GM23248 (cell line): ENCODE results near the gene MLF2. TPM values are rescaled to one million over a fixed set of nuclear protein-coding genes. Genes with fewer than 3 reads are reported as not detected.
A peak's percentile ranks its signal among the peaks of the same experiment; 100 is the strongest.

Source experiments
- DNase-seq: peaks from one replicate; pipeline ENCODE4 v3.0.0-alpha.2; 2015
- H2AFZ ChIP-seq: fragments of 200-600 bp; sonication (generic); 2 replicates; pipeline ENCODE4 v1.6.1; 2016; ENCODE audit warnings: antibody characterized with exemption
- H3F3A ChIP-seq: fragments of 200-600 bp; sonication (generic); 2 replicates; pipeline ENCODE4 v1.6.1; 2016; ENCODE audit warnings: mild to moderate bottlenecking, antibody characterized with exemption, mixed run types; ENCODE audit not compliant: insufficient read depth
- H3K27ac ChIP-seq: fragments of 200-600 bp; sonication (generic); 2 replicates; pipeline ENCODE4 v1.5.1; 2016; ENCODE audit warnings: mild to moderate bottlenecking
- H3K27me3 ChIP-seq: fragments of 200-600 bp; sonication (generic); replicated peaks from 2 replicates; pipeline ENCODE4 v1.6.1; 2016; ENCODE audit warnings: mild to moderate bottlenecking; ENCODE audit not compliant: insufficient read depth
- H3K36me3 ChIP-seq: fragments of 200-600 bp; sonication (generic); 2 replicates; pipeline ENCODE4 v1.6.1; 2016; ENCODE audit warnings: low read depth, mild to moderate bottlenecking
- H3K4me1 ChIP-seq: fragments of 200-600 bp; sonication (generic); 2 replicates; pipeline ENCODE4 v1.6.1; 2016; ENCODE audit warnings: mild to moderate bottlenecking; ENCODE audit not compliant: insufficient read depth
- H3K4me2 ChIP-seq: fragments of 200-600 bp; sonication (generic); one replicate; pipeline ENCODE4 v1.6.1; 2016; ENCODE audit warnings: mild to moderate bottlenecking; ENCODE audit not compliant: unreplicated experiment
- H3K4me3 ChIP-seq: fragments of 200-600 bp; sonication (generic); 2 replicates; pipeline ENCODE4 v1.5.1; 2016; ENCODE audit warnings: mild to moderate bottlenecking
- H3K79me2 ChIP-seq: fragments of 200-600 bp; sonication (generic); 2 replicates; pipeline ENCODE4 v1.6.1; 2016; ENCODE audit warnings: mild to moderate bottlenecking; ENCODE audit not compliant: insufficient read depth
- H3K9ac ChIP-seq: fragments of 200-600 bp; sonication (generic); 2 replicates; pipeline ENCODE4 v1.6.1; 2016; ENCODE audit warnings: mild to moderate bottlenecking
- H3K9me2 ChIP-seq: fragments of 200-600 bp; sonication (generic); 2 replicates; pipeline ENCODE4 v1.6.1; 2016; ENCODE audit warnings: mixed run types, mild to moderate bottlenecking, moderate library complexity; ENCODE audit not compliant: insufficient read depth
- H3K9me3 ChIP-seq: fragments of 200-600 bp; sonication (generic); one replicate; pipeline ENCODE4 v1.6.1; 2017; ENCODE audit warnings: low read depth
- H4K20me1 ChIP-seq: fragments of 200-600 bp; sonication (generic); 2 replicates; pipeline ENCODE4 v1.6.0; 2016; ENCODE audit not compliant: insufficient read depth
- EZH2 ChIP-seq: fragments of 200-600 bp; sonication (generic); IDR thresholded peaks from 2 replicates; pipeline ENCODE4 v1.6.1; 2018; ENCODE audit warnings: antibody characterized with exemption, mild to moderate bottlenecking; ENCODE audit not compliant: insufficient read depth, poor library complexity, severe bottlenecking
- EZH2phosphoT487 ChIP-seq: fragments of 200-600 bp; sonication (generic); IDR thresholded peaks from 2 replicates; pipeline ENCODE4 v1.6.1; 2018; ENCODE audit warnings: antibody characterized with exemption, moderate library complexity, mild to moderate bottlenecking, low read depth; ENCODE audit not compliant: insufficient read depth
- WGBS, 2 experiments: methylation state at CpG; one replicate each; pipeline ENCODE4 v1.1.6; 2015 to 2017; ENCODE audit warnings: low lambda C conversion rate in 2 of 2, low coverage in 1 of 2; ENCODE audit errors: missing lambda C conversion rate in 2 of 2; 5-methylcytosine and 5-hydroxymethylcytosine counted together
- in situ Hi-C: fragments of 300-500 bp; cut with MboI; formaldehyde crosslinking; loops from 2 replicates; pipeline ENCODE4 v1.15.0; 2020
- polyA plus RNA-seq: library from polyadenylated mRNA; unstranded; fragments of >200 nt; fragmentation: Nextera tagmentation; extraction: Ambion mirVana; gene quantifications from 2 replicates; pipeline ENCODE4 v1.2.1, GENCODE V29; 2016
- total RNA-seq: library from RNA; depleted of rRNA; stranded (reverse); fragments of >200 nt; shearing (Covaris generic); gene quantifications from 2 replicates; pipeline ENCODE4 v1.2.3, GENCODE V29; 2014

Gene MLF2
- total and polyA plus RNA-seq, 2 experiments from 2014 or later: 313 to 386 TPM

GRCh38 chr12:6770600-6770999 lies 17.7 kb upstream of the MLF2 start:
- Histone ChIP-seq H3K27me3 (no peaks in the 10 kb centered on the region), H3K9me2 (no peaks in the 10 kb centered on the region), H3K9ac (no peak overlapping the region), H3F3A (peaks cover 18% of the 10 kb centered on the region), H3K4me3 (no peak overlapping the region), H3K27ac (no peak overlapping the region), H3K4me2 (no peak overlapping the region), H3K4me1 (peaks cover 11% of the 10 kb centered on the region), H2AFZ (no peak overlapping the region), H3K9me3 (no peaks in the 10 kb centered on the region), H4K20me1 (peaks cover 9% of the 10 kb centered on the region; the same call in 1 of the 2 replicates), H3K79me2 (peaks cover 33% of the 10 kb centered on the region), H3K36me3 (peaks cover 7% of the 10 kb centered on the region; the same call in 1 of the 2 replicates)
- no peak for DNase-seq
- no peak for TF ChIP-seq EZH2
- TF ChIP-seq EZH2phosphoT487: no peak
- in situ Hi-C loops: no loop called here
- 93 to 94% methylated on average over 10 of the region's 10 CpGs for WGBS, 2 experiments

- H3K27ac ChIP-seq: no peak overlapping the region
- H3K9me2 ChIP-seq: no peaks in the 10 kb centered on the region
- H3K27me3 ChIP-seq: no peaks in the 10 kb centered on the region
- no peak overlapping the region for H2AFZ ChIP-seq
- H3K4me3 ChIP-seq: no peak overlapping the region
- peaks cover 7% of the 10 kb centered on the region; the same call in 1 of the 2 replicates for H3K36me3 ChIP-seq
- H3K9ac ChIP-seq: no peak overlapping the region
- no peak for DNase-seq
- H3F3A ChIP-seq: peaks cover 23% of the 10 kb centered on the region
- no peaks in the 10 kb centered on the region for H3K9me3 ChIP-seq
- in situ Hi-C loops: no loop called here
- H3K4me1 ChIP-seq: peaks cover 16% of the 10 kb centered on the region
- H3K4me2 ChIP-seq: no peak overlapping the region
- H3K79me2 ChIP-seq: peaks cover 33% of the 10 kb centered on the region
- 86 to 88% methylated on average over 11 to 12 of the region's 12 CpGs for WGBS, 2 experiments
- TF ChIP-seq EZH2phosphoT487 (no peak), EZH2 (no peak)
- peaks cover 9% of the 10 kb centered on the region; the same call in 1 of the 2 replicates for H4K20me1 ChIP-seq
These were observed 17.2 kb upstream of the MLF2 start for GRCh38 chr12:6770094-6770493.

GRCh38 chr12:6769666-6770065 lies 16.7 kb upstream of the MLF2 start:
- peak overlapping the region; percentile 7; the same call in 1 of the 2 replicates for H3K4me3 ChIP-seq
- peaks cover 20% of the 10 kb centered on the region for H3K4me1 ChIP-seq
- H3K9ac ChIP-seq: no peak overlapping the region
- H4K20me1 ChIP-seq: peaks cover 9% of the 10 kb centered on the region; the same call in 1 of the 2 replicates
- H3K9me2 ChIP-seq: no peaks in the 10 kb centered on the region
- H3F3A ChIP-seq: peaks cover 28% of the 10 kb centered on the region
- no peak overlapping the region for H3K4me2 ChIP-seq
- H3K36me3 ChIP-seq: peaks cover 7% of the 10 kb centered on the region; the same call in 1 of the 2 replicates
- H3K9me3 ChIP-seq: no peaks in the 10 kb centered on the region
- 70 to 73% methylated on average over 4 of the region's 4 CpGs for WGBS, 2 experiments
- peaks cover 33% of the 10 kb centered on the region for H3K79me2 ChIP-seq
- H3K27me3 ChIP-seq: no peaks in the 10 kb centered on the region
- DNase-seq: no peak
- H2AFZ ChIP-seq: no peak overlapping the region
- no peak for TF ChIP-seq EZH2phosphoT487
- no peak for TF ChIP-seq EZH2
- in situ Hi-C loops: no loop called here
- H3K27ac ChIP-seq: no peak overlapping the region

GRCh38 chr12:6768990-6769389 lies 16.0 kb upstream of the MLF2 start:
- H3K27ac ChIP-seq: no peak overlapping the region
- DNase-seq: peak; percentile 36
- peaks cover 7% of the 10 kb centered on the region; the same call in 1 of the 2 replicates for H3K36me3 ChIP-seq
- 93 to 97% methylated on average over 5 to 6 of the region's 6 CpGs for WGBS, 2 experiments
- H3K4me1 ChIP-seq: peaks cover 25% of the 10 kb centered on the region
- H4K20me1 ChIP-seq: peaks cover 9% of the 10 kb centered on the region; the same call in 1 of the 2 replicates
- H3K27me3 ChIP-seq: no peaks in the 10 kb centered on the region
- H3K9ac ChIP-seq: peak overlapping the region; percentile 90; the same call in 1 of the 2 replicates
- in situ Hi-C loops: no loop called here
- peaks cover 31% of the 10 kb centered on the region for H3F3A ChIP-seq
- peaks cover 33% of the 10 kb centered on the region for H3K79me2 ChIP-seq
- TF ChIP-seq EZH2: no peak
- H3K9me2 ChIP-seq: no peaks in the 10 kb centered on the region
- H3K4me2 ChIP-seq: peak overlapping the region; percentile 80
- no peak overlapping the region for H2AFZ ChIP-seq
- no peaks in the 10 kb centered on the region for H3K9me3 ChIP-seq
- peak overlapping the region; percentile 98 for H3K4me3 ChIP-seq
